ENCODE results near the gene ABHD17A.

ABHD17A gene

DNA sequence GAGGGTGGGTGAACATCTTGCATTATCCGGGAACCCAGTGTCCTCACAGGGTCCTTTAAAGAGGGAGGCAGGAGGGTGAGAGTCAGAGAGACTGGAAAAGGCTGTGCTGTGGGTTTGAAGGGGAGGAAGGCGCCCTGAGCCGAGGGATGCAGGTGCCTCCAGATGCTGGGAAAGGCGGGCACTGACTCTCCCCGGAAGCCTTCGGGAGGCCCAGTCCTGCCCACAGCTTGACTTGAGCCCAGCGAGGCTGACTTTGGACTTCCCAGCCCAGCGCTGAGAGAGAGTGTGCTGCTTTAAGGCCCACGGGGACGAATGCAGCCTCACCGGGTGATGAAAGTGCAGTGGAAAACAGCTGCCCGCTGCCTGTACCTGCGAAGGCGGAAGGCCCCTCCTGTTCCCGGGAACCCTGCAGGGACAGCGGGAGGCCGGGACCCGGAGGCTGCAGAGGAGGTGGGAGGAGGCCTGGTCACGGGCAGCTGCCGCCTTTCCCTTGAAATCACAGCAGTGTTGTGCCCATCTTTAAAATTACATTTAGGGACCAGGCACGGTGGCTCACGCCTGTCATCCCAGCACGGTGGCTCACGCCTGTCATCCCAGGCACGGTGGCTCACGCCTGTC lies 53.1 kb downstream of the ABHD17A start:
- no peak for DNase-seq

DNA sequence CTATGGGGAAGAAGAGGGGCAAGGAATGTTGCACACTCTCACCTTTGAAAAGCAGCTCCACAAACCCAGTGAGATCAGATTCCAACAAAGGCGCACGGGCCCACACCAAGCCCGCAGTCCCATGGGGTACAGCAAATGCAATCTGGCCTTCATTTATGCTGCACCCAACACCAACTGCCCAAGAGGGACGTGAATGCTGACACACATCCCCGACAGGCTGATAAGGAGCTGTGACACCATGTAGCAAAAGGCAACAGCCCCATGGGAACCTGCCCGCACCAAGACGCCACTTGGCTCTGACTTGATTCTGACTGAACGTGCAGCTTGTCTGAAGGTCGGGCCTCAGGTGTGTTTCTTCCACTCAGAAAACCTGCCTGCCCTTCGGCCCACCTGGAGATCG lies 54.3 kb downstream of the ABHD17A start:
- DNase-seq = no peak

DNA sequence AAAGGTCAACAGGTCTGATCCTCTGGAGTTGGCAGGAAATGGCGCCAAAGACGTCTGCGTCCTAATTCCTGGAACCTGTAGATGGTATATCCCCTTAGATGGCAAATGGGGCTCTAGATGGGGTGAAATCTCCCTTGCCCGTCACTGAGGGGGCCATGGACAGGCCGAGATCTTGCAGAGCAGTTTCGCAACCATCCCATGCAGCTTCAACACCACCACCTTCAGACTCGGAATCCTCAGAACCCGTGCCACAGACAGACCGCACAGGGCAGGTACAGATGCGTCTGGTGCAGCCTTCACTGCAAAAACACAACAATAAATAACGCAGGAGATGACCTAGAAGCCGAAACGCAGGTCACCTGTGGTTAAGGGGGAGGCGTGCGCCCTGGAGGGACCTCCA lies 54.7 kb downstream of the ABHD17A start:
- no peak for DNase-seq

DNA sequence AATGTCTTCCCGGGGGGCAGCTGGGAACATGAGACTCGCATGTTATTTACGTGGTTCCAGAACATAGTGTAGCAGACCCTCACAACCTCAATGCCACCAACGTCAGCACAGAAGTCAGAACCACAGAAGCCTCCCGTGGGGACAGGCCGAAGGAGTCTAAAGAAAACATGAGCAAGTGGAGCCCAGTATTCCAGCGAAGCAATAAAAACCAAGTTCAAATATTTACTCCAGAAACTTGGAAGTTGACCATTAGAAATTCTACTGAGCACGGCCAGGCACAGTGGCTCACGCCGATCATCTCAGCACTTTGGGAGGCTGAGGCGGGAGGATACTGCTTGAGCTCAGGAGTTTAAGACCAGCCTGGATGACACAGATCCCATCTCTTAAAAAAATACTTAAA lies 55.3 kb downstream of the ABHD17A start:
- no peak for DNase-seq

DNA sequence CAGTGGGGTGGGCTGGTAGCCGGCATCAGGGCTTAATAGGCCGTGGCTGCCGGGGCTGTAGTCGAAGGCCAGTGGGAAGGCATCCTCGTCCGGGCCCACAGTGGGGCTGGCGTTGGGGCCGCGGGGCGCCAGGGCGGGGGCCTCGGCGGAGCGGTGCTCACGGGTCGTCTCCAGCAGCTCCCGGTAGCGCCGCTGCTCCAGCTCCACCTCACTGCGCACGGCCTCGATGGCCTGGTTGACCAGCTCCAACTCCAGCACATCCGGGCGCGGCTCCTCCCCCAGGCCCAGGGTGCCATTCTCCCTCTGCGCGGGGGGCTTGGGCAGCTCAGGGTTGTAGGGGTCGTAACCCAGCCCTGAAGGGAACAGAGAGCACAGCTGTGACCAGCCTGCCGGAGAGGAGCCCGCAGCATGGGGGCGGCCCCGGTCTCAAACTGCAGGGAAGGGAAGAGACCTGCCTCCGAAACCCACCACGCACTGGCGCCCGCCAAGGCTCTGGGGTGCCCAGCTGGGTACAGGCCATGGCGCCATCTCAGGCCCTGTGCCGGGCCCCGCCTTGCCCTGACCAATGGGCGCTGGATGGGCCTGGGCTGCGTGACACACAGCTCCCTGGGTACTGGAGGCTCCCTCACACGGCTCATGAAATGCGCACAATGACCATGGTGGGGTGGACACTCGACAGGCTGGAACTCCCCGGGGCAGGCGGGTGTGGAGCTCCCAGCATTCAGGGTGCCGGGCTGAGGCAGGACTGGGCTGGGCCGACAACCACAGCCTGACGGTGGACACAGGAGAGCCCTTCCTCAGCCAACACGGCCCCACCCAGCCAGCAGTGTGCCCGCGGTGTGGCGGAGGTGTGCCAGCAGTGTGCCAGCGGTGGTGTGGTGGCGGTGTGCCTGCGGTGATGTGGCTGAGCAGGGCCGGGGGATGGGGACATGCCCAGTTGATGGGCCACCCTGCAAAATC lies 56.7 kb downstream of the ABHD17A start:
- DNase-seq = no peak

DNA sequence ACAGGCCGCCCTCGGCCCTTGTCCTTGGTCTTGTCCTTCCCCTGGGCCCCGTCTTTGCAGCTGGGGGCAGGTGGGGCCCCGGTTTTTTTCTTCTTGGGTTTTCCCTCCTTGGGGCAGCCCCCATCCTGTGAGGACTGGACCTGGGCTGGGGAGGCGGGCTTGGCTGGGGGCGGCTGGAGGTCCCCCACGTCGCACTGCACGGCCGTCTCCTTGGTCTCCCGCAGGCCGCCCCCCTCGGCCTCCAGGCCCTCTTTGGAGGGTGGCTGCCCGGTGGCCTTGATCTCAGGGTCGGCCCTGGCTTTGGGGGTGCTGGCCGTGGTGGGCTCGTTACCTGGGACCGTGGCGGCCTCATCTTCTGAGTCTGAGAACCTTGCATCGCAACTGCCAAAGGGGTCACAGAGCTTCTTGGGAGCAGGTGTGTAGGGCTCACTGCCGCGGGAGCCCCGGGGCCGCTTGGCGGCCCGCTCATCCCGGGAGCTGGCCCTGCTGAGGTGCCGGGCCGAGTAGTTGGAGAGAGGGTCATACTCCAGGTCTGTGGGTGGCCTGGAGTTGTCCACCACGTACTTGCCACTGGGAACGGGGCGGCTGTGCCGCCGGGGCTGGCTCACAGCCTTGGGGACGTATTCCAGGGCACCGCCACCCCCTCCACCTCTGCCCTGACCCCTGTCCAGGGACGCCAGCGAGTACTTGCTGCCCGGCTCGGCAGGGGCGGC lies 57.6 kb downstream of the ABHD17A start:
- DNase-seq = no peak

All from activated CD4-positive, alpha-beta T cell treated with anti-CD3 and anti-CD28 coated beads, Interleukin-2, amount 50 U/mL, for 16 hours (primary cell).